CD4-positive, alpha-beta T cell treated with Interleukin-6 at 100 ng/mL for 8 hours (primary cell): ENCODE data around the gene MAGI2.
"Not testable (repeated sequence)": the region's sequence is repeated elsewhere in the genome, so short reads cannot be mapped to it uniquely, and the experiment has no call there.

ENCODE experiments used
- DNase-seq: peaks from one replicate; pipeline ENCODE4 v3.0.0-alpha.2; 2020; ENCODE audit warnings: mixed read lengths, low spot score

The MAGI2 gene

DNA sequence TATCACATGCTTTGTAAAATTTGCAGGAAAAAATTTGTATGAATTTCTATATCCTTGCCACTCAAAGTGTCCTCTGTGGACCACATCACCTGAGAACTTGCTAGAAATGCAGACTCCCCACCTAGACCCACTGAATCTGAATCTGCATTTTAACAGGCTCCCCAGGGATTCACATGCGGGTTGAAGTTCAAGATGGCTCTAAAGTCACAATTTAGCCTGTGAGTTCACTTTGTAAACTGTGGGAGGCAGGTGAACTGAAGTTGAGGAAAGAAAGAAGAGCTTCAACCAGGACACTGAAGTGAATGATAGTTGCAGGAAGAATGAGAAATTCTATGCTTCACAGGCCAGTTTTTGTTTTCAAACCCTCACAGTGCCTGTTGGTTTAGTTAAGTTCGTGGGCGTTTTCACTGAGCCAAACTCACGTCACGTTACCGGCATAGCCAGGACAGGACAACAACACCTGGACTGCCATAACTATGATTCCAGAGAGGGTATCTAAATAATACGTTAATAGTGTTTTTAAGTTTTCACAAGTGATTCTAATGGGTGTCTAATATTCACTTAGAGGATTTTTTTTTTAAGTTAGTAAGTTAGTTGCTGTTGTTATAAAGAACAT lies 1414.9 kb downstream of the MAGI2 start:
- no peak for DNase-seq

DNA sequence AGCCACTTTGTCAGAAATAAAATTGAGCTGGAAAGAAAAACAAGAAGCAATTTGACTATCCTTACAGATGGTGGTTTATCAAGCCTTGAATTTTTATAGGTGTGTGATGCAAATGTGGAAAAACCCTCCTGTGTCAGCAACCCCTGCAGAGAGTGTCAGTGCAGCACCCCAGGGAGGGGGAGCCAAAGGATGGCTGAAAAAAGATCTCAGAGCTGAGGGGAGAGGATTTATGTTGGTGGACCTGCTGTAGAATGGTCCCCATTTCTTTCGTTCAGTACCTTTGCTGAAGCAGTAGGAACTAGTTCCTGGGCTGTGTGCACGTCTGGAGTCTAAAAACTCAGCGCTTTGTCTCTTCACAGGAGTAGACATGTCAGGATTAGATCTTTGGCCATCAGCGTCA lies 1415.9 kb downstream of the MAGI2 start:
- no peak for DNase-seq

DNA sequence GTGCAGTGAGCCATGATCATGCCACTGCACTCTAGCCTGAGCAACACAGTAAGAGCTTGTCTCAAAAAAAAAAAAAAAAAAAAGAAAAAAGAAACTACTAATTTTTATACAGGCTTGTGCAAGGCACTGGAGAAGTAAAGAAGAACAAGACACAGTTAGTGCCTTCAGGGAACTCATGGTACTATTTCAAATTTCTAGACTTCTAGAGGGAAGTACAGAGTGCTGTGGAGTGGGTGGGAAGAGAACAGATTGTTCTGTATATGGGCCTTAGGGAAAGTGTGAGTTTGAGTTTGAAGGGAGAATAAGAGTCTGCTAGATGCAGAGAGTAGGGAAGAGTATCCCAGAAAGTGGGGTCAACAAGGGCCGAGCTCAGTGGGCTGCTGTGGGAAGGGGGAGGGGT lies 1420.1 kb downstream of the MAGI2 start:
- no peak for DNase-seq

DNA sequence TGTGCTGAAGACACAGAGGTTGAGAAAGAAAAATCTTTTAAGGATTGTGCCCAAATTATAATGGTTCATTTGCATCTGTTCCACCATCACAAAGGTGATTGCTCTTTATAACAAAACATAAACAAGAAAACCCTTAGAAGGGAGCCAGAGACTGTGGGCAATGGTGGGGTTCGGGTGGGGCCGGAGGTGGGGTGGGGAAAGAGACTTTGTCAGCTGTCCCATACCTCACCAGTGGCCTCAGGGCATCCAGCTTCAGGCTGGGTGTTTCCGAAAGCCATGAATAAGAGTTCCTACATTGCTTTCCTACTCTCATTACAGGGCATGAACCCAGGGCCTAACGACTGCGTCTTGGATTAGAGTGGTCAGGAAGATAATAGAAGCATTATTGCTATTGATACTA lies 1427.0 kb downstream of the MAGI2 start:
- DNase-seq: no peak

DNA sequence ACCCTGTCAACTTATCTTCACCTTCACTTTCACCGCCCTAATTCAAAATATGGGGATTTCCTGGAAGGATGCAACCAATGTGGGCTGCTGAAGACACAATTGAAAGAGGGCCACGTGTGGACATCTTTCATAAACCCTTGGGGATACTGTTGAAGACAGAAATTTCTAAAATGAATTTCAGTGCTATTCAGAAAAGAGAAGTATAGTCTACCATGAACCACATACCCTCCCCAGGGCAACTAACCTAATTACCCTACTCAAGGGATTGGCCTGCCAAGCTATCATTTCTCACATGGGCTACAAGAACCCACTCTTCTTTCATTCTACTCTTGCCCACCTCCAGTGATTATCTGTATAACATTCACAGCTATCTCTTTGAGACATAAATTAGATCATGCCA lies 1428.9 kb downstream of the MAGI2 start:
- no peak for DNase-seq

DNA sequence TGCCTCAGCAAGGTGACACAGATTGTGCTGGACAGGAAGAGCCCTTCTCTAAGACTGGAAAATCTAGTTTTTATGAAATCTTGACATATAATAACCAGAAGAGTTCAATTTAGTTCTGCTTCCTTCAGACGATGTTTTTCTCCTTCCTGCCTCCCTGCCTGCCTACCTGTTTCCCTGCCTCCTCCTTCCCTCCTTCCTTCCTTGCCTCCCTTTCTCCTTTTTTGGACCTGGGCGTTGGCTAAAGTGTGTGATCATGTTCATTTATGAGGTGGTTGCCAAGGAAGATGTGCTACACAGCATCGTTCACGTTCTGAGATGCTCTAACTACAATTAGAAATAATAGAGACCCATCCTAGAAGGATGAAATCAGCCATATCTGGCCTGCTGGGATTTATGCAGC lies 1430.3 kb downstream of the MAGI2 start:
- no peak for DNase-seq

DNA sequence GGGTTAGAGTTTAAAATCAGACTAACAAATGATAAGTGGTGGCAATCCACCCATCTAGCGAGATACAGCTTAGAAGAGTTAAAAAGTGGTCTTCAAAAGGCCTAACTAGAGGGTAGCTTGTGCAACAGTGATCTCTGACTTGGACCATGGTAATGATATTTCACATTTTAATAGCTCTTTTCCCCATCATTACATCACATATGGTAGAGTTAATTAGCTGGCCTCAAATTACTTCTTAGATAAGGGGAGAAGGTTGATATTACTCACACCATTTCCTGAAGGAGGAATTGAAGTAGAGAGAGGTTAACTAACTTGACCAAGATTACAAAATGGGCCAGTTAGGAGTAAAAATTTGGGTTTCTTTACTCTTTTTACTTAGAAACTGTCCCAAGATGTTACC lies 1431.3 kb downstream of the MAGI2 start:
- no peak for DNase-seq

DNA sequence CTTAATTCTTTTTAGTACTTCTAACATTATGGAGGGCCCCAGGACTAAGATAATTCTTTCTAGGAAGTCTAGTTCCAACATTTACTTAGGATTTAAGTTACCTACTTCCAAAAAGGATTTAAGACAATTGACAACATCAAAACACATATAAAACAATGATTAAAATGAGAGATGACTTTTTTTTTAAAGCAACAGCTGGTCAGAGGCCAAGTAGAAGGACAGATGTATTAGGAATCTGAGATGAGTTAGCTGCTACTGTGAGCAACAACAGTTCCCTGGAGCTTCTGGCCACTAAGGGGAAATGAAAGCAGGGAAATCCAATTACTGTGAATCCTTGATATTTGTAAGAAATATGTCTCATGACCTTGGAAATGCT lies 1432.6 kb downstream of the MAGI2 start:
- no peak for DNase-seq

DNA sequence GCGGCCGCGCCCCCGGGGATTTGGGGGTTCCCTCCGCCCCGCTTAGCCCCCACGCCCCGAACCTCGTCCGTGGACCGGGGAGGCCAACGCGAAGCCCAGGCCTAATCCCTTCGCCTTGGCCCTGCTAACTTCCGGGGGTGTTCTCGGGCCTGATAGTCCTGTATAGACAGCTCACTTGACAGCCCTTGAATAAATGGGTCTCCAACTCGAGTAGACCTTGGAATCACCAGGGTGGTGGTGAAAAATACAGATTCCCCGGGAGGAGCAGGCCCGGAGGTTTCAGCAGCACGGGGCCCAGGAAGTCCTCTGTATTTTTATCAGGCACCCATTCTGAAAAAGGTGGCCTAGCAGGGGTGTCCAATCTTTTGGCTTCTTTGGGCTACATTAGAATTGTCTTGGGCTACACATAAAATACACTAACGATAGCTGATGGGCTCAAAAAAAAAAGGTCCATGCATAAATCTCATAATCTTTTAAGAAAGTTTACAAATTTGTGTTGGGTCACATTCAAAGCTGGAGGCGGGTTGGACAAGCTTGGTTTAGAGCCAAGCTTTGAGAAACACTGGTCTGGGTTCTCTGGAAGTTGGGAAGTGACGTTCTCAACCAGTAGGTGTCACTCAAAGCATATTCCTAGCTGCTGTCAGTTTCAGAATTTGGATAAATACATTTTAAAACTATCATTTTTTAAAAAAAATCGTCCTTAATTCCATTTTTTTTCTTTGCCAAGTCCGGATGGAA lies 1433.2 kb downstream of the MAGI2 start:
- peak; percentile 47 for DNase-seq

DNA sequence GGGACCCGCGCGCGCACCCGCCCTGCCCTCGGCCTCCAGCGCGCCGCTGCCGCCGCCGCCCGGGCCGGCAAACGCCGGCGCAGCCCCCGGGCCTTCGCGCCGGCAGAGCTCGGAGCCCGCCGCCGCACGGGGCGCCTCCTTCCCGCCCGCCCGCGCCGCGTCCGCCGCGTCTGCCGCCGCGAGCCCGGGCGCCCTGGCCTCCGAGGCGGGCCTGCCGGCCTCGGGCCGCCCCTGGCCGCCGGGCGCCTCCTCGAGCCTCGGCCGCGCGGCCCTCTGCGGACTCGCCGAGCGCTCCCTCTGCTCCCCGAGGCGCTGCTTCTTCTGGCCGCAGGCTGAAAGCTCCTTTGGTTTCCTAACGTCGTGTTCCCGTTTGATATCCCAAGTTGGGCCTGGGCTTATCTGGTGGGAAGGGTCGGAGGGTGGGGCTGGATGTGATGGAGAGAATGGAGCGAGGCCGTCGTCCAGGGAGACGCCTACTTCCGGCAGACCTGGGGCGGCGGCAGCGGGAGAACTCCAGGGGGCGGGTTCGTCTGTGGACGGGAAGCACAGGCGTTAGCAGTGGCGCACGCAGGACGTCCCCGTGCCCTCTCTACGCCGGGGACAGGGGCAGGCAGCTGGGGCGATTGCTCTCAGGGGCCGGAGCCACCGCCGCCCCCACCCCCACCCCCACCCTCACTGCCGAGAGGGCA lies 1433.9 kb downstream of the MAGI2 start:
- peak; percentile 43 for DNase-seq

DNA sequence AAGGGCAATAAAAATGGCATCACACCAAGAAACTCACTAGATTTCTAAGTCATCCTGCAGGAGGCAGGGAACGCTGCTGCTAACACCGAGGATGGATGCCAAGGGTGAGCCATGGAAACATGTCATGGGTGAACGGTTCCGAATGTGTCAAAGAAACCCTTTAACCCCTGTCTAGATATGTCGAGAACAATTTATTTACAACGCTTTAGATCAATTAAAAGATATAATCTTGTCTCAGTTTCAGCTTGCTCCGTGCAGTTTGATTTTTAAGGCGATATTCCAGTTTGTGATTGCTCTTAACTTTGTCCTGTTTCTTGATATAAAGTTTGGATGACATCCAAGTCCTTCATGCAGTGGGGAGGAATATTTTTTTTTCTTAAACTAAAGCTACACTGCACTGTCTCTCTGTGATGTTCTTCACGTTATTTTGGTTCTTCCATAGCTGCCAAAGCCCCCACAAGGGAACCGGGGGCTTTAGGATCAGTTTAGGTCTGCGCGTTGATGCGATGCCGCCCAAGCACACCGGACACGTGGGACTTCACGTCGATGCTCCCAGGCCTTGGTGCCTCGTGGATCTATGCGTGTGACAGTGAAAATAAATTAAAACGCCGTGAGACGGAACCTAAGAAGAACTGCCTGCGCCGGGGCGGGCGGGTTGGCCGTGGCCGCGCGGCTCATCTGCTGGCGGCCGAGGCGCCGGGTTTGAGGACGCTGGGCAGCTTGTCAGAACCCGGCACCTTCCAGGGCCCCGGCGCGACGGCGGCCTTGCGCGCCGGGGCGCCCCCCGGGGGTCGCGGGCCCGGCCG lies 1434.6 kb downstream of the MAGI2 start:
- no peak for DNase-seq

DNA sequence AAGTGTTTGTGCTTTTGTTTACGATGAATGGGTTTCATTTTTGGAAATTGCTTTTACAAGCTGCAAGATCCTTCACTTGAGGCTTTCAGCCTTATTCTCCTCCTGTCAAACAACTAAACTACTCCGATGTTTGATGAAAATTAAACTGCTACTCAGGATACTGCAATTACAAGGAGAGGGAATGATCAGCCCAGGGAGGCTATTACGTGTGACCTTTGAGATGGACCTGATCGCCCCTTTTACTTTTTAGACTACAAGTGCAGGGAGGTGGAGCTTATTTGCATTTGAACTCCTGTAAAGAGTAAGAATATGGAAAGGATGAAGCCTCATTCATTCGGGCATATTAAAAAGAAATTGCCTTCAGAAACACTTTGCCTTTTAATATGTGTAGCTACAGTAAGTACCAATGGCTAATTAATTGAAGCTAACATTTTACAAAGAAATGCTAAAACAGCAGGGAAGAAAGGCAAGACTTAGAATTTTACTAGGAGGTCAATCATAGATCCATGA lies 1435.8 kb downstream of the MAGI2 start:
- no peak for DNase-seq

DNA sequence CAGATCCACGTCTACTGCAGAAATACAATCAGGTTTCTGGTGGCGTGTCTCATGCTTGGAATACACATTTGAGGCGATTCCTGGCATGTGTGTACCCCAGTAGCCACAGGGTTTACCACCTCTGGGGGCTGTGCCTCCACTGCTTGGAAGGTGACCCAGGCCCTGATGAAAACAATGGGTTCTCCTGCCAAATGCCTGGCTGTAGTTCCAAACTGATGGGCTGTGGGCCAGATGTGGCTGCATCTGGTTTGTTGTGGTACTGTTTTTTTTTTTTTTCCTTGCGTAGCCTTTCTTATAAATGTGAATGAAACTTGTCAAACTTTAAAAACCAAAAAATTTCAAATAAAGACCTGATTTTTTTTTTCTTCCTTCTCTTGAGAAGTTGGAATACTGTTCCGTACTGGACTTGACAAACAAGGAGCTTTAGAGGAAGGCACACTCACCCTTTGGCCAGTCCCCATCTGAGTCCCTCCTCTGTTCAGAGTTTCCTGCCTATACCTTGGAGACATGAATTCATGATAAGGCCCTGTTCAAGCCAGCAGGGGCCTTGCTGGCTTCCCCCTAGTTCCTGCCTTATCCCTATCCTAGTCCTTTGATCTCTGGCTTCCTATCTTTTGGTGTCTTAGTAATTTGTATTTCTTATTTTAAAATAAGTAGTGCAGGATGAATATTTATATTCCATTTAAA lies 1437.8 kb downstream of the MAGI2 start:
- no peak for DNase-seq

DNA sequence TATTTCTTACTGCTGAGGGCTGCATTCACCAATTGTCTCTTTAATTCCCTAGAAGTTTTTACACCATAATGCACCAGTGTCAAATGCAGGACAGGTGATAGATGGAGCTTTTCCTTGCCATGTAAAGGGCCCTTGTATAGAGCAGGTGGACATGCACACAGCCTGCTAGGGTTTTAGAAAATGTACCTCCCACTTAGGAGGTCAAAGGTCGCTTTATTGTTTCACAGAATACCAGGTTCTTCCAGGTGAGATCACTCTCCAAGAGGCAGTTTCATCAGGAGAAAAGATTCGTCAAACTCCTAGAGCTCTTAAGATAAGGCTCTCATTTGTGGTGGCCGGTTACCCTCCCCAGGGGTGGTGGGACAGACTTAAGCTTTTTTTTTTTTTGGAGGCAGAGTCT lies 1439.1 kb downstream of the MAGI2 start:
- DNase-seq: no peak

DNA sequence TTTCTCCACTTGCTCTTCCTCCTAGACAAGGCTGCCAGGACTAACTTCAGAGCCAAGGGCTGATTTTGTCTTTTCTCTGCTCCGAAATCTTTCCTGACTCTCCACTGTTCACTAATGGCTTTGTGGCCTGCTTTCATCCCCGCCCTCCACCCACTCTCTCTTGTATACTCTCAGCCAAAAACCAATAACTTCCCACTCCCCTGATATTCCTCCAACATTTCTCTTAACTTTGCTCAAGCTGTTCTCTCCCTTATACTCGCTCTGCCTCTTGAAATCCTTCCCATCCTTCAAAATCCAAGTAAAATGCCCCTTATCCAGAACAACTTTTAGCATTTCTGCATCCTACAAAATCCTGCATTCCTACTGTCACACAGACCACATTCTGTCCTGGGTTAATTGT lies 1440.1 kb downstream of the MAGI2 start:
- no peak for DNase-seq

DNA sequence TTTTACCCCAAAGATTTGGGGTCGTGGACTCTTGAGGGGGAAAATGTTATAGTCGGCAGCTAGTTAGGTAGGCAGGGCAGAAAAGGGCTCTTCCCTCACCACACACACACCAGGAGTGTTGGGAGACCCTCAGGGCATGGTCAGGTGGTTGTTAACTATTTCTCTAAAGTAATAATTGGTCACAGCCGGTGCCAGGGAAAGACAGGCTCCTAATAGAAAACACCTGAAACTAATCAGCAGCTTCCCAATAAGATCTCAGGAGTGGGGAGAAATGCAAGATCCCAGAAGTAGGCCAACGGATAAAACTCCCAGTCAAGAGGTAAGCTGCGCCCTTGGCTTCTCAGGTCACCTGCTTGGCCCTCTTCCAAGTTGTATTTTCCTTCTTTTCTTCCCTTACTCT lies 1441.8 kb downstream of the MAGI2 start:
- no peak for DNase-seq

DNA sequence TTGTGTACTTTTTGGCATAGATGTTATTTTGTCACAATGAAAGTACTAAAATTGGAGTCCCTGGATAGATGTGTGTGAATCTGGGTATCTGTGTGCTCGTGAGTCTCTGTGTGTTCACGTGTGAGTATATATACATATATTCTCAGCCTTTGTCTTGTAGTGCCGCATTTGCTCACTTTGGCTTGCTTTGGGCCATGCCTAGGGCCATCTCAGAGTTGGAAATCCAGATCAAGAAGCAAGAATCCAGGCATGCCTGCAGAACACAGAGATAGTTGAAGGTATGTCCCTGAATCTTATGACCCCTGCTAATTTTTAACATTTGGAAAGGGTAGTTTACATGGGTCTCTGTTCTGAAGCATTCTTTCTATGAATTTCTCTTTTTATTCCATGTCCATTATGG lies 1446.2 kb downstream of the MAGI2 start:
- DNase-seq: no peak

DNA sequence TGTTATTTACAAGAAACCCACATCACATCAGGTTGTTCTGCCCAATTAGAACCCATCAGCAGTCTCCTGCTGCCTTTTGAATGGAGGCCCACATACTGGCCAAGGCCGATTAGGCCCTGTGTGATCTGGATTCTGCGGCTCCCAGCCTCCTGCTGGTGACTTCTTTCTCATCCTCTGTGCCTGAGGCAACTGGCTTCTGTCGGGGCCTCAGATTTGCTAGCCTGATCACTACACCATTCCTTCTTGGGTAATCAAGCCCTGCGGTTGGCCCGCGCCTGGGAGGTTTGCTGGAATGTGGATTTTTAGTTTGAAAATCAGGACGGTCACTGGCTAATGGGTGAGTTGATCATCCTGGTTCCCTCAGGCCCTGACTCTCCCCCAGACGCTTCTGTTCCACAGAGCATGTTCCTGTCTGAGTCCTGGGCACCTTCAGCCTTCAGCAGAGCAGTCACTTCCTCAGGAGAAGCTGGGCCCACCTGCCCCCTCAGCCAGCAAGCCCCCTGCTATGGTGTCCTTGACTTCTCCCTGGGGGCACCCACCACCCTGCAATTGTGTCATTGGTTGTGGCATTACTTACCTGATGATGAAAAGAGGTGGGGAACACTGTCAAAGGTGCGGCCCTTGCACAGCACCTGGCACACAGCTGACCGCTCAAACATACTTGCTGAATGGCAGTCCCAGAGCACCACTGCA lies 1447.3 kb downstream of the MAGI2 start:
- DNase-seq: no peak

DNA sequence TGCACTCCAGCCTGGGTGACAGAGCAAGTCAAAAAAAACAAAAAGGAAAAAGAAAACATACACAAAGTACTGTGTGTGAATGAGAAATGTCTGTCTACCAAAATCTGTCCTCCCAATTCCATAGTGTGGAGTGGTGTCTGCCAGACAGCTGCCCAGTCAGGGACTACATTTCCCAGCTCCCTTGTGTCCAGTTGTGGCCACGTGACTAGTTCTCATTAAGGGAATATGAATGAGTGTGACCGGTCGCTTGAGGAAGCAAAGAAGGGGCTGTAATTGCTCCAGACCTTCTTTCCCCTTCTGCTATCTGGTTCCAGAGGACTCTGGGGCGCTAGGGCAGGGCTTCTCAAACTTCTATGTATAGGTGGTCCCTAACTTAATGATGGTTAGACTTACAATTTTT lies 1450.8 kb downstream of the MAGI2 start:
- no peak for DNase-seq

DNA sequence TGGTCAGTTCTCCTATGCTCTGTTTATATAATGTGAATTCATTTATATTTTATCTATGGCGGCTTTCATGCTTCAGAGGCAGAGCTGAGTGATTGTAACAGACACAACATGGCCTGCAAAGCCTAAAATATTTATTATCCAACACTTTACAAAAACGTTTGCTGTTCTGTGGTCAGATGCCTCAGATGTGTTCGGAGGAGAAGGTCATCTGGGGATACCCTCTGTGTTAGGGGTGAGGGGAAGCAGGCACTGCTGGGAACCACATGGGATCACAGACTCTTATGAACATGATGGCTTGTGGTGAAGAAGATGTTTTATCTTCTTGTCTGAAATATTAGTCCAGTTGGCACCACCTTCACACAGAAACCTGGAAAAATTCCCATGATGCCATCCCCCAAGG lies 1451.4 kb downstream of the MAGI2 start:
- DNase-seq: no peak

DNA sequence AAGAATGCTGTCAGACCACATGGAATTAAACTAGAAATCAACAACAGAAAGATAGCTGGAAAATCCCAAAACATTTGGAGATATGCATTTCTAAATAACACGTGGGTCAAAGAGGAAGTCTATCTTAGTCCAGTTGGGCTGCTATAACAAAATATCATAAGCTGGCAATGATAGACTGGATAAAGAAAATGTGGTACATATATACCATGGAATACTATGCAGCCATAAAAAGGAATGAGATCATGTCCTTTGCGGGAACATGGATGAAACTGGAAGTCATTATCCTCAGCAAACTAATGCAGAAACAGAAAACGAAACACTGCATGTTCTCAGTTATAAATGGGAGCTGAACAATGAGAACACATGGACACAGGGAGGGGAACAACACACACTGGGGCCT lies 1454.3 kb downstream of the MAGI2 start:
- DNase-seq: not testable (repeated sequence)
